LNCaP clone FGC (cell line): ENCODE data around the gene PHF20.
"Not testable (repeated sequence)": the region's sequence is repeated elsewhere in the genome, so short reads cannot be mapped to it uniquely, and the experiment has no call there.

Experiments used
- DNase-seq: peaks from one replicate; pipeline ENCODE4 v3.0.0-alpha.2; 2011; ENCODE audit warnings: low read depth
- H3K4me3 ChIP-seq: 2 replicates; pipeline ENCODE4 v1.5.1; 2011; ENCODE audit warnings: mild to moderate bottlenecking, low read depth, low read length, control low read depth
- TF ChIP-seq, protein P1 (sequence below): IDR thresholded peaks from 2 replicates; pipeline ENCODE4 v1.5.1; 2012; ENCODE audit warnings: mild to moderate bottlenecking; ENCODE audit not compliant: control insufficient read depth, insufficient read depth; ENCODE audit errors: extremely low read depth

PHF20 gene

DNA sequence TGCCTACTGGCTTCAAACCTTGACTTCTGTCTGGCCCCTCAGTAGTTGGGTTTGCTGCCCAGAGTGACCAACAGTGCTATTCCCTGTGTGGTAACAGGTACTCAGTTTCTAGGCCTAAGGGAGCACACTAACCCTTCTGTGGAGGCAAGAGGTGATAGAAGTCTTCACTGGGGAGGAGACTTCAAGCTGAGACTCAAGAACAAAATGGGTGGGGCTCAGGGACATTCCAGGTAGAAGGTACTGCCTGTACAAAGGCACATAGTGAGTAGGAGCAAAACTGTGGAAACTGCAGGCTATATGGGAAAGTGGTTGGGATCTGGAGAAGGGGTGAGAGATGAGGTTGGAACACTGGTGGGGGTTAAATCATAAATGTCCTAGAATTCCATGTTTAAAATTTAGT, 184.8 kb downstream of the PHF20 start:
- DNase-seq, result no peak
- H3K4me3 ChIP-seq, result no peak overlapping the region
- TF ChIP-seq, protein P1, sequence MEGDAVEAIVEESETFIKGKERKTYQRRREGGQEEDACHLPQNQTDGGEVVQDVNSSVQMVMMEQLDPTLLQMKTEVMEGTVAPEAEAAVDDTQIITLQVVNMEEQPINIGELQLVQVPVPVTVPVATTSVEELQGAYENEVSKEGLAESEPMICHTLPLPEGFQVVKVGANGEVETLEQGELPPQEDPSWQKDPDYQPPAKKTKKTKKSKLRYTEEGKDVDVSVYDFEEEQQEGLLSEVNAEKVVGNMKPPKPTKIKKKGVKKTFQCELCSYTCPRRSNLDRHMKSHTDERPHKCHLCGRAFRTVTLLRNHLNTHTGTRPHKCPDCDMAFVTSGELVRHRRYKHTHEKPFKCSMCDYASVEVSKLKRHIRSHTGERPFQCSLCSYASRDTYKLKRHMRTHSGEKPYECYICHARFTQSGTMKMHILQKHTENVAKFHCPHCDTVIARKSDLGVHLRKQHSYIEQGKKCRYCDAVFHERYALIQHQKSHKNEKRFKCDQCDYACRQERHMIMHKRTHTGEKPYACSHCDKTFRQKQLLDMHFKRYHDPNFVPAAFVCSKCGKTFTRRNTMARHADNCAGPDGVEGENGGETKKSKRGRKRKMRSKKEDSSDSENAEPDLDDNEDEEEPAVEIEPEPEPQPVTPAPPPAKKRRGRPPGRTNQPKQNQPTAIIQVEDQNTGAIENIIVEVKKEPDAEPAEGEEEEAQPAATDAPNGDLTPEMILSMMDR, result no peak

GRCh38 chr20:35959291-35959690, 187.5 kb downstream of the PHF20 start:
- H3K4me3 ChIP-seq, DNase-seq: not testable (repeated sequence)

DNA sequence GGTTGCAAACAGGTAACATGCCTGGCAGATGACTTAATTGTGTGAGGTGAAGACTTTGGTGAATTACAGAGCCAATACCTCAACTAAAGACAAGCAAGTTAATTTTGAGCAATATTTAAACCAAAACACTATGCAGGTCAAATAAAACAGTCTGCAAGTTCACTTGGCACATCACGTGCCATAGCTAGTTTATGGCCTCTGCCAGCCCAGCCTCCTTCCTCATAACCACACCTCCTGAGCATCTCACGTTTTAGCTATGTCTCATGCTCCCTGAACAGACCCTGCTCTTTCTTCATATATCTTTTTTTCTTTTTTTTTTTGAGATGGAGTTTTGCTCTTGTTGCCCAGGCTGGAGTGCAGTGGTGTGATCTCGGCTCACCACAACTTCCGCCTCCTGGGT, 192.1 kb downstream of the PHF20 start:
- TF ChIP-seq, protein P1, result no peak
- no peak for DNase-seq
- H3K4me3 ChIP-seq, result no peak overlapping the region

DNA sequence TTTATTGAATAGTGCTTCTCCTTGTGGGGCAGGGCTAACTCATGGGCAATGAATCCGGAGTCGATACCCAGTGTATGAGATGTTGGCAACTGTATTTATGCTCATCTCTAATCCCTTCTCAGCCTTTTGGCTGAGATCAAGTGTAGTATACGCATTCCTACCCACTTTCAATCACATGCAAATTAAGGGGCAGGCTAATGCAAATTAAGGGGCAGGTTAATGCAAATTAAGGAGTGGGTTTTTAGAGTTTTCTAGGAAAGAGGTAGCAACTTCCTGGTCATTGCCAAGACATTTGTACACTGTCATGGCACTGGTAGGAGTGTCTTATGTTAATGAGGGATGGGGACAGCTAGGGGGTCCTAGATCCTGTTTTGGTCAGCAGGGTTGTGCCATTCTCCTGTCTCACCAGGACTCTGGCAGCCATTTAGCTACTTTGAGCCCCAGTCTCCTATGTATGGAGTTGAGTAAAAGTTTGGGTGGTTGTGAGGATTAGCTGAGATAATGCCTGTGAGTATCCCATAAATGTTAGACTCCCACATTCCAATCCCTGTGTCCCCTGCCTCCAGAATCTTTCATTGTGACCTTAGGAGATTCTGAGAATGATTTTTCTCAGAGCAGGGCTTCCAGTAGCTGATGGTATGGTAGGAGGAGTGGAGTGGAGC, 196.3 kb downstream of the PHF20 start, which contains the start of gene CNBD2:
Gene CNBD2, plus strand, starts transcription at position 612 of the 662 bp plus-strand sequence. CDS start 173 bp downstream, outside the sequence.
- TF ChIP-seq, protein P1, result no peak
- no peak within 1 kb of the TSS for H3K4me3 ChIP-seq
- DNase-seq, result no peak

- DNase-seq, result no peak
- no peak overlapping the region for H3K4me3 ChIP-seq
- TF ChIP-seq, protein P1, result no peak
Measured at GRCh38 chr20:35968930-35969329, 197.1 kb downstream of the PHF20 start.

- TF ChIP-seq, protein P1, result no peak
- DNase-seq, result no peak
- H3K4me3 ChIP-seq, result no peak overlapping the region
Measured at GRCh38 chr20:35971981-35972380, 200.2 kb downstream of the PHF20 start.

DNA sequence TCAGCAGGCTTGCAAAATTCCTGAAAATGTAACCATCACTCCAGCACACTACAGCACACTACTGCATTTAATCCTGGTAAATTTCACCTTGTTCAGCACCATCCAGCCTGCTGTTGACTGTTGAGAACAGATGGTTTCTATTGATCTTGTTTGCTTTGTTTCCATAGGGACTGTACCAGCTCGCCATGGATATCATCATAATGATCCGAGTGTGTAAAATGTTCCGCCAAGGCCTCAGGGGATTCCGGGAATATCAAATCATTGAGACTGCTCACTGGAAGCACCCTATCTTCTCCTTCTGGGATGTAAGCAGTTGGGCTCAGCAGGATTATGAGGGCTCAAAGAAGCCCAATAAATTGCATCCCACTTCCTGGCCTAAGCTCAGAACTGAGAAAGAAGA, 200.6 kb downstream of the PHF20 start:
- DNase-seq, result no peak
- TF ChIP-seq, protein P1, result no peak
- no peak overlapping the region for H3K4me3 ChIP-seq

GRCh38 chr20:35974256-35974655, 202.4 kb downstream of the PHF20 start:
- TF ChIP-seq, protein P1, result no peak
- DNase-seq, result no peak
- H3K4me3 ChIP-seq, result no peak overlapping the region
